Spleen (tissue), 11 donors: ENCODE measurements around the gene MRPL41. TPM values are rescaled to one million over a fixed set of nuclear protein-coding genes. Genes with fewer than 3 reads are reported as not detected.
A peak's percentile ranks its signal among the peaks of the same experiment; 100 is the strongest.
"Not testable (repeated sequence)": the region's sequence is repeated elsewhere in the genome, so short reads cannot be mapped to it uniquely, and the experiment has no call there.

Source experiments
- DNase-seq: peaks from one replicate; pipeline ENCODE4 v3.0.0-alpha.2; 2020
- H3K27ac ChIP-seq, 8 donors: fragments of 200-600 bp; sonication (generic) in 7 of 8; 1 replicate in 4 of 8; 2 replicates in 4 of 8; pipeline versions ENCODE4 v1.5.0 to v1.8.0; 2016 to 2021; ENCODE audit warnings: inconsistent platforms in 4 of 8, mild to moderate bottlenecking in 4 of 8, moderate library complexity in 1 of 8
- H3K27me3 ChIP-seq, 7 donors: fragments of 200-600 bp; sonication (generic) in 6 of 7; replicated peaks in 1 of 7; 1 replicate in 4 of 7; 2 replicates in 3 of 7; pipeline versions ENCODE4 v1.5.0 to v1.8.0; 2016 to 2021; ENCODE audit warnings: inconsistent platforms in 3 of 7, mild to moderate bottlenecking in 1 of 7
- H3K36me3 ChIP-seq, 6 donors: fragments of 200-600 bp; sonication (generic) in 5 of 6; 1 replicate in 4 of 6; 2 replicates in 2 of 6; pipeline versions ENCODE4 v1.5.0 to v1.8.0; 2016 to 2021; ENCODE audit warnings: inconsistent platforms in 2 of 6
- H3K4me1 ChIP-seq, 6 donors: fragments of 200-600 bp; sonication (generic) in 5 of 6; 1 replicate in 3 of 6; 2 replicates in 3 of 6; pipeline versions ENCODE4 v1.5.0 to v1.8.0; 2016 to 2021; ENCODE audit warnings: inconsistent platforms in 3 of 6
- H3K4me3 ChIP-seq, 8 donors: fragments of 200-600 bp; sonication (generic) in 7 of 8; 1 replicate in 4 of 8; 2 replicates in 4 of 8; pipeline versions ENCODE4 v1.5.0 to v1.8.0; 2016 to 2021; ENCODE audit warnings: inconsistent platforms in 4 of 8, mild to moderate bottlenecking in 4 of 8, moderate library complexity in 2 of 8
- H3K9me3 ChIP-seq, 8 donors: fragments of 200-600 bp; sonication (generic) in 7 of 8; 1 replicate in 4 of 8; 2 replicates in 4 of 8; pipeline versions ENCODE4 v1.5.0 to v1.8.0; 2016 to 2021; ENCODE audit warnings: inconsistent platforms in 4 of 8
- CTCF ChIP-seq, 11 experiments: fragments of 200-600 bp in 7 of 11; fragments of 450-650 bp in 4 of 11; sonication (generic) in 4 of 11; IDR thresholded peaks in 8 of 11; conservative IDR thresholded peaks in 3 of 11; 1 replicate in 7 of 11; 2 replicates in 4 of 11; pipeline versions ENCODE4 v1.4.0 to v1.8.0; 2016 to 2021; ENCODE audit warnings: antibody characterized with exemption in 11 of 11, inconsistent platforms in 4 of 11, mild to moderate bottlenecking in 1 of 11
- POLR2A ChIP-seq, 3 donors: fragments of 450-650 bp; IDR thresholded peaks; one replicate each; pipeline ENCODE4 v1.5.1; 2017; ENCODE audit warnings: antibody characterized with exemption in 3 of 3, mild to moderate bottlenecking in 1 of 3
- POLR2AphosphoS5 ChIP-seq, 3 donors: sonication (generic); formaldehyde crosslinking; IDR thresholded peaks; one replicate each; pipeline ENCODE4 v1.5.1; 2017; ENCODE audit warnings: antibody characterized with exemption in 3 of 3
- WGBS, 5 donors: extraction: QIAGEN DNeasy Blood & Tissue Kit in 3 of 5; methylation state at CpG; one replicate each; pipeline versions ENCODE4 v1.1.5 to v1.1.7; 2013 to 2018; 5-methylcytosine and 5-hydroxymethylcytosine counted together
- intact Hi-C: fragments of 100-400 bp; cut with DNase I; formaldehyde crosslinking; loops from one replicate; pipeline ENCODE4 v1.15.0; 2023; ENCODE audit warnings: low total_unique reads
- polyA plus RNA-seq, 3 donors: library from polyadenylated mRNA; stranded (reverse); fragments of 200-250 nt; gene quantifications; one replicate each; pipeline ENCODE4 v1.2.1, GENCODE V29; 2013
- total RNA-seq, 7 donors: library from RNA; depleted of rRNA in 3 of 7; stranded (reverse); fragments of >200 nt in 3 of 7; fragmentation: NEBNext Ultra II Directional in 4 of 7; extraction: Animal tissue kit (Norgen Biotek cat#: 25700) in 4 of 7; gene quantifications; one replicate each; pipeline versions ENCODE4 v1.1.0 to v1.2.1, GENCODE V29; 2016 to 2021
- donor health status: healthy with polysubstance abuse.
- donor health status: DM: no; HTN: no; CAD: no; lungs with moderate emphysema.
- donor health status: DM: no; HTN: no; CAD: no.
- donor health status: Bipolar disorder and iron deficiency.
- donor health status: healthy.
- donor health status: DM: no; HTN: no; CAD: no.
- donor health status: DM: yes; HTN: yes; CAD: no.

Gene MRPL41
- total and polyA plus RNA-seq, 10 donors: 20.5 to 98.1 (median 35.5) TPM

- 0 to 2% (median 1%) methylated on average over 42 to 113 of the region's 113 CpGs for WGBS, 5 donors
- intact Hi-C loops: no loop called here
- peak within 1 kb of the TSS; percentile 65 to 94 (median 92) for H3K4me3 ChIP-seq
These were observed 39.0 kb downstream of the MRPL41 start, which contains the start of gene ZMYND19 for GRCh38 chr9:137590469-137591383. Gene ZMYND19, minus strand, starts transcription at chr9:137590512. Its CDS starts 249 bp downstream, at chr9:137590263.

GRCh38 chr9:137592767-137593166 is 41.1 kb downstream of the MRPL41 start:
- H3K4me3 ChIP-seq: no peak overlapping the region
- no peak overlapping the region for H3K27ac ChIP-seq
- H3K9me3 ChIP-seq: no peaks in the 10 kb centered on the region
- no peaks in the 10 kb centered on the region for H3K27me3 ChIP-seq
- intact Hi-C loops: no loop called here
- no peak for DNase-seq
- peaks cover 6 to 47% (median 26%) of the 10 kb centered on the region in 6 donors for H3K4me1 ChIP-seq
- WGBS, 5 donors: 59 to 81% (median 64%) methylated on average over 6 to 7 of the region's 7 CpGs
- TF ChIP-seq CTCF (IDR thresholded peaks at IDR 0.05 in 8 of 11, conservative IDR thresholded peaks at IDR 0.05 in 3 of 11): no peak
- no peak for TF ChIP-seq POLR2A (IDR thresholded peaks at IDR 0.05)
- TF ChIP-seq POLR2AphosphoS5 (IDR thresholded peaks at IDR 0.05): no peak
- peaks cover 0 to 8% (median 6%) of the 10 kb centered on the region in 6 donors for H3K36me3 ChIP-seq

More at GRCh38 chr9:137590469-137591383, 39.0 kb downstream of the MRPL41 start, which contains the start of gene ZMYND19:
- DNase-seq: peak; percentile 95
- H3K9me3 ChIP-seq: no peaks in the 10 kb centered on the region
- H3K36me3 ChIP-seq: peaks cover 0 to 28% (median 22%) of the 10 kb centered on the region in 6 donors
- H3K27me3 ChIP-seq: no peaks in the 10 kb centered on the region
- TF ChIP-seq POLR2AphosphoS5 (IDR thresholded peaks at IDR 0.05): peak; percentile 64 to 80 (median 75)
- no peak for TF ChIP-seq POLR2A (IDR thresholded peaks at IDR 0.05)
- TF ChIP-seq CTCF (IDR thresholded peaks at IDR 0.05 in 8 of 11, conservative IDR thresholded peaks at IDR 0.05 in 3 of 11): peak in 2 of 11 experiments; percentile 6 to 9
- H3K27ac ChIP-seq: peak within 1 kb of the TSS in 7 of 8 donors; percentile 29 to 86 (median 74)
- peaks cover 6 to 48% (median 26%) of the 10 kb centered on the region in 6 donors for H3K4me1 ChIP-seq

- intact Hi-C loops: no loop called here
- WGBS, 5 donors: 84 to 89% (median 86%) methylated on average over 12 of the region's 12 CpGs
These were observed 41.5 kb downstream of the MRPL41 start for GRCh38 chr9:137593176-137593575.

GRCh38 chr9:137596577-137596976 is 44.9 kb downstream of the MRPL41 start:
- intact Hi-C loops, H3K27me3 ChIP-seq, H3K4me3 ChIP-seq, H3K36me3 ChIP-seq, H3K9me3 ChIP-seq, DNase-seq, H3K27ac ChIP-seq: not testable (repeated sequence)
- peaks cover 0 to 17% (median 5%) of the 10 kb centered on the region in 6 donors for H3K4me1 ChIP-seq
- 90 to 98% (median 92%) methylated on average over 7 of the region's 7 CpGs for WGBS, 5 donors

More at GRCh38 chr9:137593176-137593575, 41.5 kb downstream of the MRPL41 start:
- Histone ChIP-seq H3K4me3 (no peak overlapping the region), H3K27me3 (no peaks in the 10 kb centered on the region), H3K4me1 (peaks cover 6 to 43% (median 24%) of the 10 kb centered on the region in 6 donors), H3K27ac (no peak overlapping the region), H3K9me3 (no peaks in the 10 kb centered on the region), H3K36me3 (peaks cover 0 to 4% (median 2%) of the 10 kb centered on the region in 6 donors)
- no peak for DNase-seq
- no peak for TF ChIP-seq CTCF (IDR thresholded peaks at IDR 0.05 in 8 of 11, conservative IDR thresholded peaks at IDR 0.05 in 3 of 11)
